GM21515 (cell line): ENCODE data around the gene ATP6V0B.

Source experiments
- ATAC-seq: cut with Tn5 transposase; IDR thresholded peaks from one replicate; pipeline ENCODE4 v1.9.1; 2021; ENCODE audit not compliant: unreplicated experiment

Gene ATP6V0B

GRCh38 chr1:43999455-43999854 lies 24.7 kb downstream of the ATP6V0B start:
- ATAC-seq: no peak

- no peak for ATAC-seq
Measured at GRCh38 chr1:44000122-44000665, 25.4 kb downstream of the ATP6V0B start.

DNA sequence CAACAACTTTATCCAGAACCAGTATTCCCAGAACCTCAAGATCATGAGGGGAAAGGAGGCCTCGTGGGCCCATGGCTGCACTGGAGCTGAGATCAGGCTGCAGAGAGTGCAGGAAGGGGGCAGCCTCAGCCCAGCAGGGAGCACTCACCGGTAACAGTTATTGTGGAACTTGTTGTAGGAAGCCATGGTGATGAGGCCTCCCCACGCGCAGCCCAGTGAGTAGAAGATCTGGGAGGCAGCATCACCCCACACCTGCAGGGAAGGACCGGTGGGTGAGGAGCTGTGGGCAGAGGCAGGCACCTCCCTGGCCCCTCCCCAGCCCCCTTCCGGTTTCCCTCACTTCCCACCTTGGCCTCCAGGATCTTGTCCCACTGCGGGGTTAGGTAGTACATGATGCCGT lies 27.4 kb downstream of the ATP6V0B start:
- ATAC-seq: no peak

- ATAC-seq: no peak
Measured at GRCh38 chr1:44002606-44003157, 27.9 kb downstream of the ATP6V0B start.

DNA sequence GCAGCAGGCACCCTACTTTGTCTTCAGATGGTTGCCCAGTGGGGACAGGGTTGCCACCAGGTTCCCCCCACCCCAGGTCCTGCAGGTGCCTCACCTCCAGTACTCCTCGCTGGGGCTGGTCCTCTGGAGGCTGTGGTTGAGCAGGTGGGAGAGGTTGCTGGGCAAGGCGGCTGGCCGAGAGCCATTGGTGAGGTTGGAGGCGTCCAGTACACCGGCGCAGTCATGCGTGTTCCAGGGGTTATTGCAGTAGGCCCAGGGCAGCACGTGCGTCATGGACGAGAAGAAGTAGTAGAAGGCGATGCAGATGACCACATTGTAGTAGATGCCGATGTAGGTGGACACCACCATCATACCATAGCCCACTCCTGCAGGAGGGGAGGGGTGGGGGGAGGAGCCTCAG lies 33.5 kb downstream of the ATP6V0B start:
- ATAC-seq: no peak

DNA sequence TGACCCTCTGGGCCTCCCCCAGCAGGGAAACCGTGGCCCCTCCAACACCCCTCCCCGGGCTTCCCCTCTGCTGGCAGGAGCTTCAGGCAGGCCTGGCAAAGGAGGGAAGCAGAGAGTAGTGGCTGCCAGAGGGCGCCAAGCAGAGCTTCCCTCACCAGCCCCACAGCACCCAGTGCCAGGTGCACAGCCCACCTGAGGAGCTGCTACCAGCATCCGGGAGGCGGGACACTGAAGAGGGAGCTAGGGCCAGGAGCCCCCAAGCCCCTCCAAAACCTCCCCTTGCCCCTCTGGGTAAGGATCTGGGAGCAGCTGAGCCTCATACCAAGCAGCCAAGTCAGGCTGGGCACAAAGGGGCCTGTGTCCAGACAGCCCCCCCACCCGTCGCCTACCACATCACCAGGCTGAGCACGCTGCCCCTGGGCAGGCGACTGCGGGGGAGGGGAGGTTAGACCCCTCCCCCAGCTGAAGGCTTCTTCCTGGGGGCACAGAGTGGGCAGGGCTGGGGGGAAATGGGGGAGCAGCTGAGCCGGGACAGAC lies 36.2 kb downstream of the ATP6V0B start:
- no peak for ATAC-seq

GRCh38 chr1:44012404-44012803 lies 37.6 kb downstream of the ATP6V0B start:
- no peak for ATAC-seq

DNA sequence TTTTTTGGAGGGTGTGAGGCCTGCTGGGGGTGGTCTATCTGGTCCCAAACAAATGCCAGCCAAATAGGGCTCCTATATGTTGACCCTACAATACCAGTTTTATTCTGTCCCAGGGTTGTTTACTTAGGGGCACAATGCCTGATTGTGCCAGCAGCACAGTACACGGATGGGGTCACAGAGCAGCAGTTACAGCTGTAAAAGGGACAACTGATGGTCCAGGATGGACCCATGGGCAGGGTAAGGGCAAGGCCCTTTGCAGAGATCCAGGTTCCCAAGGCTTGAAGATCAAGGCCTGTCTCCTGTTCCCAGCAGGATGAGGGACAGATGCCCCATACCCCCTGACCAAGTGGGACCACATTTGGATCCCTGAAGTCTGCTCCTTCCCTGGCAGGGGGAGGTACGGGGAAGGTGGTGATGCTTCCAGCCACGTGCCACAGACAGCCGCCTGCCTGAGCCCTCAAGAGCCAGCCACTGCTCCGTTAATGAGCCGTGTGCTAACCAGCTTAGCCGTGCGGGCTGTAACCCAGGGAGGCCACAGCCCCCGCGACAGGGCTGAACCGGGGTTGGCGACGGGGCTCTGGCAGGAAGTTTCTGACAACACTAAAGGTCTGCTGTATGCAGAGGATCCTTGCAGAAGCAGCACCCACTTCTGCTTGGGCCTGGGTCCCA lies 38.3 kb downstream of the ATP6V0B start:
- no peak for ATAC-seq

GRCh38 chr1:44013949-44014348 lies 39.2 kb downstream of the ATP6V0B start:
- no peak for ATAC-seq

DNA sequence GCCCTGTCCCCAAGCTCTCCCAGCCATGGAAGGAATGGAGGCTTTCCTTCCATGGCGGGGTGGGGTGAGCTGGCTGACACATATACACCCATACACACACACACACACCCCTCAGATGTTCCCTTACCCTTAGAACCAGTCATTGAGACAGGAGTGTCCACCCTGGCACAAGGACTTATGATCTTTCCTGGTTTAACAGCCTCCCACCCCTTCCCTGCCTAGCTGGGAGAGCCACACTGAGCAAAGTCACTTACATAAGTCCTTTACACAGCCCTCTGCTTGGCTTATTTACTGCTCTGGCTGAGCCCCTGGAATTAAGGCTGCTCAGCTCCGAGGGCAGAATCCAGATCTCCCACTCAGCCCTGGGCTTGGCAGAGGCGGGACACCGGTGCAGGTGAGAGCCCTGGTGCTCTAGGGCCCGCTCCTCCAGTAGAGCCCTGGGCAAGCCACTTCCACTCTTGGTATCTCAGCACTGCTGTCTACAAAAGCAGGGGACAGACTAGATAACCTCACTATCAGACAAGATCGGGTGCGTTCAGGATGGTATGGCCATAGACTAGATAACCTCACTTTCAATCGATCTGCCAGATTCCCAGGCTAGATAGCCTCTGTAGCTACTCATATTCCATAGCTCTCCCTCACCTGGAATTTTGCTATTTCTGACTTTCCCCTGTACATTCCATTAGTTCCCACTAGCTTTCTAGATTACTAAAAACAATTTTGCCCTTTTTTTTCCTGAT lies 39.8 kb downstream of the ATP6V0B start:
- ATAC-seq: no peak

- ATAC-seq: no peak
Measured at GRCh38 chr1:44015206-44015605, 40.4 kb downstream of the ATP6V0B start.

DNA sequence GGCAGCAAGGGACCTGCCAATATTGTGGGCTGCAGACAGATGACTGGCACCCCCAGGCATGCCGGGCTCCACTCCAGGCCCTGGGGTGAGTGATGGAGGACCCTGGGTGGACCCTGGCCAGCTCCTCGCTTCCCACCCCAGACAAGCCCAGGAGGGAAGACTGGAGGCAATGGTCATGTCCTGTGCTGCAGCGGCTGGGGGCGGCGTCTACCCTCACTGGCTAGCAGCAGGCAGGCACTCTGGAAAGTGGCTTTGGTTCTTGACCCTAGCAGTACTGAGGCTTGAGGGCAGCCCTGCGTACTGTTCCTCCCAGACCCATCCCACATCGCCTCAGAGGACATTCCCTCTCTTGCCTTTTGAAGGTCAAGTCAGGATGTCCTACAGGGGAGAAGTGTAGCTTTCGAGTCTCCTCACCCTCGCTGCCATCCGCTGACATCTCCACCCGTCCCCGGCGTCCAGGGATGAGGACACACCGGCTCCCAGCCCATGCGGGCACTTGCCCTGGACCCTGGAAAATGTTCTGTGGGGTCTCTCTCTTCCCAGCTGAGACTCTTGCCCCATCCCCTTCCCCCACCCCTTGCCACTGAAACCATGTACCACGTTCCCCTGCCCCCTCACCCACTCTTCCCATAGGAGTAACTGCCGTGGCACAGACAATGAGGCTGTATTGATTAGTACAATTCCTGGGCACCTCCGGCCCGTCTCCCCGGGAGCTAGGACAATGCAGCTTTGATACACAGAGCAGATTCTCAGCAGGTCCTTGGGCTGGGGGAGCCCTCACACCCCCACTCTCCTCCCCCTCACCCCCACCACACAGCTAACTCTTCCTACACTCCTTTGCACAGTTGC lies 41.5 kb downstream of the ATP6V0B start:
- no peak for ATAC-seq

- no peak for ATAC-seq
Measured at GRCh38 chr1:44016890-44017400, 42.2 kb downstream of the ATP6V0B start.

DNA sequence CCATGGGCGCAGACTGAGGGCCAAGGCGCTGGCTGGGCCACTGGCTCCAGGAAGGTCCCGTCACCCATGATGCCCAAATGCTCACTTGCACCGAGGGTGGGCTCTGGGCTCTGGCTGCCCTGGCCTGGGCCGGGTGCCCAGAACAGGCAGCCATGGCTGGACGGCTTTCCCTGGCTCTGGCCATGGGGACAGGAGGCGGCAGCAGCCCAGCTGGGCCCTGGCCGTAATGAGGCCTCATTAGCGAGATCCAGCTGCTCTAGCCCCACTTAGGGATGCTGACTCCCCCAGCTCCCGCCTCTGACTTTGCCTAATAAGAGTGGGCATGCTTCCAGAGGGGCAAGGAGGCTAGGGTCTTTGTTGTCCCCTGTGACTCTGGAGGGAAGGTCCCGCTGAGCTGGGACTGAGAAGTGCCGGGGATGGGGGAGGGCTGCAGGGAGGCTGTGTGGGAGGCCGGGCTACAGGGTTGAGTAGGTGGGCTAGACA lies 44.7 kb downstream of the ATP6V0B start:
- ATAC-seq: no peak

DNA sequence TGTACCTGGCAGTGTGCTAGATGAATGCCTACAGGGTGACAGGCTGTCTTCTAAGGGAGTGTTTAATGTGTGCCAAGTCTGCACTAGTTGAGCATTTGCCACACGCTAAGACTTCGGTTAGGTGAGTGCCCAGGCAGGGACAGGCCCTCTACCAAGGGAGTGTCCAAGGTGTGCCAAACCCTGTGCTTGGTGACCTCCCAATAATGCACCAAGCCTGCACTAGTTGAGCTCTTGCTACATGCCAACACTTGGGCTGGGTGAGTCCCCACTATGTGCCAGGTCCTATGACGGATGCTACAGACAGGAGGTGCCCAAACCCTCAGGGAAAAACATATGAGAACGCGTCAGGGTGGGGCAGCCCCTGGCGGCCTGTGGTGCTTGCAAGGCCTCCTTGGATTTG lies 45.7 kb downstream of the ATP6V0B start:
- no peak for ATAC-seq

DNA sequence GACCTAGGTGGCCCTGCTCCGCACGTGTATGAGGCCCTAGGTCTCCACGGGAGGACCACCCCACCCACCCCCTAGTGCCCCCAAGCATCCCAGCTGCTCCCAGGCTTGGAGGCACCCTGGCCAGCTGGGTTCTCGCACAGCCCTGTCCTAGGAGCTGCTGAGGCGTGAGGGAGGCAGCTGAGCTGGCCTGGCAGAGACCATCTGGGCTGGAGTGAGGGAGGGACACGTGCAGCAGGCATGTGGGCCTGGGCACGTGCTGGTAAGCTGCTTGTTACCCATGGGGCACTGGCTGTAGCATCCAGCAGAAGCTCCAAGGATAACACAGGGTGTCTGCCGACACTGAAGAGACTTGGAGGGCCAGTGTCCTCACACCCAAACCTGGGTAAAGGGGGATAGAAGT lies 46.4 kb downstream of the ATP6V0B start:
- ATAC-seq: no peak

- no peak for ATAC-seq
Measured at GRCh38 chr1:44021581-44022321, 47.0 kb downstream of the ATP6V0B start.

DNA sequence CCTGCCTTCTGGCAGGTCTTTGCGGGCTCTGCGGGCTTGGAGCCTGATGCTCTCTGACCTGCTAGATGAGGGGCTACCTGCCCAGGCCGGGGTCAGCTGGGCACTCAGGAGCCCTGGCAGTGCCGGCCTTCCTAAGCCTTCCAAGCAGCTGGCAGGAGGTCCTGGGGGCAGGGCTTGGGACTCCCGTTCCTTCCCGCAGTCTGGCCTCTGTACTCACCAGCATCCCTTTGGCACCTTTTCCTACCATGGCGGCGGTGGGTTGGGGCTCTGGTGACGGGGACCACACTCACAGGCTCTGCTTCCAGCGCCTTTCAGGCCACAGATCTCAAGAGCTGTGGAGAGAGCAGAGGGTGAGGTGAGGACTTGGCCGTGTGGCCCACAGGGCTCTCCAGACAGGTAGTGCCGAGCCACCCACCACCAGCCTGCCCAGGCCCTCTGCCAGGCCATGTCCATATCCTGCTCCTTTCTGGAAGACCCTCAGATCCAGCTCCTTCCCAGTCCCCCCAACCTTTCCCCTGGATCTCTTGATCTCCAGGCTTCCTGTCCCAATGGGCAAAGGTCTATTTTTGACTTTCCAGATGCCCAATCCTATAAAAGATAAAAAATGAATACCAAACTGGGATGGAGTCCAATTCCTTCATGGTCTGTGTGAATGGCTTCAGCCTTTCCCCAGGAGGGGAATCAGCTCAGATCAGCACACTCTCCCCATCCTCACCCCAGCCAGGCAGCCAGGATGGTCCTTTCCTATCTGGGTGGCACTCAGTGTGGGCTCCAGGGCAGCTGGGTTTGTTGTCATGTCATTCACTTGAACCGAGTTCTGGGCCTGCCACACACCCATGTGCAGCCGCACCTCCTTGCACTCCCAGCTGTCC lies 49.5 kb downstream of the ATP6V0B start:
- no peak for ATAC-seq
